ENCODE results near the gene SAMD11. TPM values are rescaled to one million over a fixed set of nuclear protein-coding genes. Genes with fewer than 3 reads are reported as not detected.

Gene SAMD11
- total and polyA plus RNA-seq, 5 donors from 2014 or later: 0.14 to 0.31 TPM; not detected in 3

DNA sequence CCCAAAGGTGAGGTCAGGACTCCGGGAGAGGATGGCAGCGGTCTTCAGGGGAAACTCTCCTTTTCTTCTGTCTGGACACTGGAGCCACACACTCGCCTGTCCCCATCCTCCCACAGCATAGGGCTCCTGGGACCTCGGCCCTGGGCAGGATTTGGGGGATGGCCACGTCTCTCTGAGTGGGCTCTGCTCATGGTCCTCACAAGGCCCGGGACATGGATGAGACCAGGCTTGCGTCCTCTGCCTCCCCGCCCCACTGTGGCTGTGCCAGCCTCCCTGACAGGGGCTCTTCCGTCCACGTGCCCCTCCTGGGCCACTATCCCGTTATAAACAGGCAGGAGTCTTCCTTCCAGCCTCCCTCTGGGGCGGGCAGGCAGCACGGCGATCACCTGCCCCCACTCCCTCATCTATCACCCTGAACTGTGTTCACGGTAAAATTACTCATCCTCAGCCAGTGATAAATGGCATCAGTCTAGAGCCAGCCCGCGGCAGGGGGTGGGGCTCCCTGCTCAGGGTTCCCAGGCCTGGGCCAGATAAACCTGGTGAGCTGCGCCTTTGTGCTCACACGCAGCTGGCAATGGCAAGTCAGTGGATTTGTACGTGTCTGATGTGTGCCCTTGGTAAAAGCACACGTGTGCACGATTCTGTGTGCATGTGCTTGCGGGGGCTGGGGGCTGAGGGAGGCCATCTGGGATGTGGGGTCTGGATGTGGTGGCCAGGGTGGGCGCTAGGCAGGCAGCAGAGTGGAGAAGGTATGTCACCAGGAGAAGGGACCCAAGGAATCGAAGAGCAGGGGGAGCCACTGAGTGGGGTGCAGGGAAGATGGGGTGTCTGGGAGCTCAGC, 12.6 kb upstream of the SAMD11 start:
- peak overlapping the region in 1 of 4 donors; percentile 50 for H3K4me3 Mint-ChIP-seq
- no peak overlapping the region for H3K27ac ChIP-seq (ENCODE audit: insufficient read depth, low read length, poor library complexity, severe bottlenecking)
- H3K9me3 ChIP-seq (ENCODE audit: control insufficient read depth in 2 of 2, low read length in 2 of 2): no peaks in the 10 kb centered on the region
- H3K36me3 ChIP-seq (ENCODE audit: control insufficient read depth, insufficient read depth, low read length): no peaks in the 10 kb centered on the region
- H3K9me3 Mint-ChIP-seq: peaks cover 0 to 2% (median 0%) of the 10 kb centered on the region in 7 donors
- DNase-seq (no peak), ATAC-seq (ENCODE audit: low read depth in 2 of 2) (no peak)
- peaks cover 1% of the 10 kb centered on the region for H3K27me3 ChIP-seq (ENCODE audit: control insufficient read depth, insufficient read depth, low read length)
- H3K27me3 Mint-ChIP-seq: peaks cover 40% of the 10 kb centered on the region
- no peak overlapping the region for H3K4me3 ChIP-seq (ENCODE audit: low read depth, low read length)
- no peaks in the 10 kb centered on the region for H3K36me3 Mint-ChIP-seq
- H3K4me1 ChIP-seq (ENCODE audit: control insufficient read depth, insufficient read depth, low read length, poor library complexity, severe bottlenecking): no peaks in the 10 kb centered on the region
- peaks cover 0 to 4% (median 0%) of the 10 kb centered on the region in 4 donors for H3K4me1 Mint-ChIP-seq
- no peak overlapping the region for H3K27ac Mint-ChIP-seq

DNA sequence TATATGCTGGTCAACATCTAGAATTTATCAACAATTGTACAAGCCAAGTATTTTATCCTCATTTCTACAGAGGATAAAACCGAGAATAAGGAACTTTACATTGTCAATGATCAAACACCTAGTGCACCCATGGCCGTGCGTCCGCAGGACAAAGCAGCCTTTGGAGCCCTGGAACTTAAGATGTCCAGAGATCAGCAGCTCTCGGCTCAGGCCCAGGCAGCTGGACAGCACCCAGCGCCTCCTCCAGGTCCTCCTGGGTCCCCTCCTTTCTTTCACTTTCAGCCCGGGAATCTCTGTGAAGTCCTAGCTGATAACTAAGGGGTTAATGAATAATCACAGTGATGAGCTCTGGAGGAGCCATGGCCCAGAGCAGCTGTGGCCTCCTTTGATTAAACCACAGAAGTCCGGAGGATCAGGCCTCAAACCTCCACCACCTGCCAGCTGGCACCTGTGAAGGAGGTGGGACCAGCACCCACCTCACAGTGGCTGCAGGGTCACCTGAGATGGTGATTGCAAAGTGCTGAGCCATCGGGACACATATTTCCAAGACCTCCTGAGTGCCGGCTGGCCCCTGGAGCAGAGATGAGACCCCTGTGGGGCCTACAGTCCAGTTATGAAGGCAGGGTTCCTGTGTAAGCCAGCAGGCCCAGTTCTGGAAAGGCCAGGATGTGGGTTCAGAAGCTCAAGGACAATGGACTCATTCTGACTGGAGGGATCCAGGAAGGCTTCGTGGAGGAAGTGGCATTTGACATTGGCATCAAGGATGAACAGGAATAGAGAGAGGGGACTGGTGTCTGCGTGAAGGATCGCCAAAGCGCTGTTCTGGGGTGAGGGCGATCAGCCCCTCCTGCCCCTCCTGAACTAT, 11.6 kb upstream of the SAMD11 start:
- no peaks in the 10 kb centered on the region for H3K27me3 ChIP-seq (ENCODE audit: control insufficient read depth, insufficient read depth, low read length)
- peaks cover 0 to 4% (median 0%) of the 10 kb centered on the region in 4 donors for H3K4me1 Mint-ChIP-seq
- H3K27ac Mint-ChIP-seq: no peak overlapping the region
- no peaks in the 10 kb centered on the region for H3K9me3 ChIP-seq (ENCODE audit: control insufficient read depth in 2 of 2, low read length in 2 of 2)
- no peaks in the 10 kb centered on the region for H3K36me3 ChIP-seq (ENCODE audit: control insufficient read depth, insufficient read depth, low read length)
- no peak overlapping the region for H3K4me3 ChIP-seq (ENCODE audit: low read depth, low read length)
- no peaks in the 10 kb centered on the region for H3K36me3 Mint-ChIP-seq
- ATAC-seq (ENCODE audit: low read depth in 2 of 2) (no peak), DNase-seq (no peak)
- peaks cover 0 to 2% (median 0%) of the 10 kb centered on the region in 7 donors for H3K9me3 Mint-ChIP-seq
- H3K4me1 ChIP-seq (ENCODE audit: control insufficient read depth, insufficient read depth, low read length, poor library complexity, severe bottlenecking): no peaks in the 10 kb centered on the region
- H3K27ac ChIP-seq (ENCODE audit: insufficient read depth, low read length, poor library complexity, severe bottlenecking): no peak overlapping the region
- H3K27me3 Mint-ChIP-seq: peaks cover 32% of the 10 kb centered on the region
- H3K4me3 Mint-ChIP-seq: no peak overlapping the region

DNA sequence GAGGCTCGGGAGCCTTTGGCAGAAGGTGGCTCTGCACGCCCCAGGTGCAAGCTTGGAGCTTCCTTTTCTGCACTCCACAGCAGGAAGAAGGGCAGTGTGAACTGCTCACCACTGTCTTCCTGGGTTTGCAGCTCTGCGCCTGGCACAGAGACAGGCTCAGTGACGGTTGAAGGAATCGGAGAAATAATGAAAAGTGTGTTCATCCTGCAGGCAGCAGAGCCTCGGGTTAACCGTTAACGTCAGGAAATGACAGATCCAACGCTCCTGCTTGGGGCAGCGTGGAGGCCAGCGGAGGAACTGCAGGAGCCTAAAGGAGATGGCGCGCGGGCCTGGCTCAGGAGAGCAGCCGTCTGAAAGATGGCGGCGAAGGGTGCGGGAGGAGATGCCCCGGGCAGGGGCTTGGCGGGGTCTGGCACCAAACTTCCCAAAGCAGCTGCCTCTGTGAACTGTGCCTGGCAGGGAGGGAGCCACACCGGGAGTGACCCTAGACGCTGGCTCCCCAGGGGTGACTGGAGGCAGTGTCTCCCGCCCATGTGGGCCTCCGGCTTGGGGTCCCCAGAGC, 10.9 kb upstream of the SAMD11 start:
- Histone ChIP-seq H3K36me3 (ENCODE audit: control insufficient read depth, insufficient read depth, low read length) (no peaks in the 10 kb centered on the region), H3K27ac (ENCODE audit: insufficient read depth, low read length, poor library complexity, severe bottlenecking) (no peak overlapping the region), H3K9me3 (ENCODE audit: control insufficient read depth in 2 of 2, low read length in 2 of 2) (no peaks in the 10 kb centered on the region), H3K27me3 (ENCODE audit: control insufficient read depth, insufficient read depth, low read length) (no peaks in the 10 kb centered on the region), H3K4me1 (ENCODE audit: control insufficient read depth, insufficient read depth, low read length, poor library complexity, severe bottlenecking) (no peaks in the 10 kb centered on the region), H3K4me3 (ENCODE audit: low read depth, low read length) (no peak overlapping the region)
- no peak for DNase-seq
- Mint-ChIP-seq H3K4me3 (no peak overlapping the region), H3K27ac (no peak overlapping the region), H3K27me3 (peaks cover 32% of the 10 kb centered on the region), H3K9me3 (peaks cover 0 to 2% (median 0%) of the 10 kb centered on the region in 7 donors), H3K4me1 (peaks cover 0 to 4% (median 0%) of the 10 kb centered on the region in 4 donors), H3K36me3 (no peaks in the 10 kb centered on the region)
- ATAC-seq (ENCODE audit: low read depth in 2 of 2): peak in 1 of 2 donors; percentile 16

DNA sequence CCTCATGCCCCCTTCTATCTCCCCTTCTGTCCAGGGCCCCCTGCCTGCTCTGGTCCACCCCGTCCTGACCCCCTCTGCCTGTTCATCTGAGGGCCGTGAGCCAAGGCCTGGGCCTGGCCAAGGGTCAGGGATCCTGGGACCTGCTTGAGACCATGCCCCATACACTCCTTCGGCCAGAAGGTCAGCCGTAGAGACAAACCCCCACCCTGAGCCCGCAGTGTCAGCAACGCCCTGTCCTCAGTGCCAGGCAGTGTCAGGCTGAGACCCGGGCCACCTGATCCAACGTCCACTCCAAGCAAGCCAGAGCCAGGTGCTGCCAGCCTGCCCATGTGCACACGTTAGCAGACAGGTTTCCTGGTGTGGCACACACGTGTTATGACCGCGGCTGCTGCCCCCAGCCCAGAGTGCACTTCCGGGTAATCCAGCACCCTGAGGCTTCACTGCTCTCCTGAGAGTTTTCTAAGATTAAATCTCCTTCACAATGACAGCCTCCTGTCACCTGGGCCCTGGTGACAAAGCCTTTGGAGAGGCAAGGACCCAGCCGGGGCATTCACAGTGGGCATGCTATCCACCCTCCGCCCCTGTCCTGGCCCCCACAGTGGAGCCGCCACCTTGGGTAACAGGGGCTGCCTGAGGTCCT, 10.1 kb upstream of the SAMD11 start:
- ATAC-seq (ENCODE audit: low read depth in 2 of 2): no peak
- DNase-seq: no peak
- H3K27me3 Mint-ChIP-seq: peaks cover 30% of the 10 kb centered on the region
- no peak overlapping the region for H3K27ac Mint-ChIP-seq
- H3K9me3 Mint-ChIP-seq: no peaks in the 10 kb centered on the region
- H3K4me3 ChIP-seq (ENCODE audit: low read depth, low read length): no peak overlapping the region
- H3K9me3 ChIP-seq (ENCODE audit: control insufficient read depth in 2 of 2, low read length in 2 of 2): no peaks in the 10 kb centered on the region
- H3K4me1 ChIP-seq (ENCODE audit: control insufficient read depth, insufficient read depth, low read length, poor library complexity, severe bottlenecking): no peaks in the 10 kb centered on the region
- no peak overlapping the region for H3K4me3 Mint-ChIP-seq
- H3K27ac ChIP-seq (ENCODE audit: insufficient read depth, low read length, poor library complexity, severe bottlenecking): no peak overlapping the region
- H3K36me3 Mint-ChIP-seq: no peaks in the 10 kb centered on the region
- H3K27me3 ChIP-seq (ENCODE audit: control insufficient read depth, insufficient read depth, low read length): no peaks in the 10 kb centered on the region
- H3K36me3 ChIP-seq (ENCODE audit: control insufficient read depth, insufficient read depth, low read length): no peaks in the 10 kb centered on the region
- H3K4me1 Mint-ChIP-seq: peaks cover 0 to 4% (median 0%) of the 10 kb centered on the region in 4 donors

DNA sequence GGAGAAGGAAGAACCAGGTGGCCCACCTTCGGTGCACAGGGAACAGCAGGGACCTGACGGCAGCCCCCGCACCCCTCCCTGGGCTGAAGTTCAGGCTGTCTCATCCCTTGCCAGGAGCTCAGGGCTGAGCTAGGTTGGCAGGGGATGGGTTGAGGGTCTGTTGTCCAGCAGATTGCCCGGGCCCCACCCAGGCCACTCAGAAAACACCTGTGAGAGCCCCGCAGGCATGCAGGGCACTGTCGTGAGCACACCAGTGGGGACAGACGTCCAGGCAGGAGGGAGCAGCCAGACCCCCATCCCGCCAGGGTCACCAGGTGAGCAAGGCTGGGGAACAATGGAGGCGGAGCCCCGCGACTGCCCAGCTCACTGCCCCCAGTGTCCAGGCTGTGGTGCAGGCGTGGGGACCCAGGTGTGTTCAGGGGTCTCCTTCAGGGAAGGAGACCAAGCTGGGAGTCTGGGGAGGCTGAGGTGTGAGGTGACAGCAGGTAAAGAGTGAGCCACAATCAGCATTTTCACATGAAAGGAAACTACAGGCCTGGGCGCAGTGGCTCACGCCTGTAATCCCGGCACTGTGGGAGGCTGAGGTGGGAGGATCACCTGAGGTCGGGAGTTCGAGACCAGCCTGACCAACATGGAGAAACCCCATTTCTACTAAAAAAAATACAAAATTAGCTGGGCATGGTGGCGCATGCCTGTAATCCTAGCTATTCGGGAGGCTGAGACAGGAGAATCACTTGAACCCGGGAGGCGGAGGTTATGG, 9.4 kb upstream of the SAMD11 start:
- H3K27ac ChIP-seq (ENCODE audit: insufficient read depth, low read length, poor library complexity, severe bottlenecking): no peak overlapping the region
- no peaks in the 10 kb centered on the region for H3K36me3 Mint-ChIP-seq
- H3K4me1 Mint-ChIP-seq: peaks cover 0 to 4% (median 0%) of the 10 kb centered on the region in 4 donors
- no peak overlapping the region for H3K4me3 ChIP-seq (ENCODE audit: low read depth, low read length)
- H3K27me3 ChIP-seq (ENCODE audit: control insufficient read depth, insufficient read depth, low read length): no peaks in the 10 kb centered on the region
- H3K27ac Mint-ChIP-seq: no peak overlapping the region
- H3K4me1 ChIP-seq (ENCODE audit: control insufficient read depth, insufficient read depth, low read length, poor library complexity, severe bottlenecking): no peaks in the 10 kb centered on the region
- DNase-seq (no peak), ATAC-seq (ENCODE audit: low read depth in 2 of 2) (no peak)
- no peaks in the 10 kb centered on the region for H3K9me3 ChIP-seq (ENCODE audit: control insufficient read depth in 2 of 2, low read length in 2 of 2)
- H3K27me3 Mint-ChIP-seq: peaks cover 33% of the 10 kb centered on the region
- no peaks in the 10 kb centered on the region for H3K36me3 ChIP-seq (ENCODE audit: control insufficient read depth, insufficient read depth, low read length)
- H3K9me3 Mint-ChIP-seq: no peaks in the 10 kb centered on the region
- H3K4me3 Mint-ChIP-seq: no peak overlapping the region

DNA sequence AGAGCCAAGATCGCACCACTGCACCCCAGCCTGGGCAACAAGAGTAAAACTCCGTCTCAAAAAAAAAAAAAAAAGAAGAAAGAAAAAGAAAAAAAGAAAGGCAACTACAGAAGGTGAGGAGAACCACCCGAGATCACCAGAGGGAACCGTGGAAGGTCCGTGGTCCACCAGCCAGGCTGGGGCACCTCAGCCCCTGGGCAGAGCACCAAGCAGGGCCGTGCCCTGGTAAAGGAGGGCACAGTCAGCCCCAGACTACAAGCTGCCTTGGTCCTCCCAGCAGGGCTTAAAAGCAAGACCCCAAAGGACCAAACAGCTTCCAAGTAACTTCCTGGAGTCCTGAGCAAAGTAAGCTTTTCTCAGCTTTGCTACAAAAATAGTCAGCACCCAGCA, 8.8 kb upstream of the SAMD11 start:
- Mint-ChIP-seq H3K27ac (no peak overlapping the region), H3K4me3 (no peak overlapping the region), H3K27me3 (peaks cover 33% of the 10 kb centered on the region), H3K4me1 (peaks cover 0 to 4% (median 0%) of the 10 kb centered on the region in 4 donors), H3K9me3 (no peaks in the 10 kb centered on the region), H3K36me3 (no peaks in the 10 kb centered on the region)
- H3K4me3 ChIP-seq (ENCODE audit: low read depth, low read length): no peak overlapping the region
- H3K27ac ChIP-seq (ENCODE audit: insufficient read depth, low read length, poor library complexity, severe bottlenecking): no peak overlapping the region
- no peaks in the 10 kb centered on the region for H3K36me3 ChIP-seq (ENCODE audit: control insufficient read depth, insufficient read depth, low read length)
- H3K27me3 ChIP-seq (ENCODE audit: control insufficient read depth, insufficient read depth, low read length): no peaks in the 10 kb centered on the region
- DNase-seq (no peak), ATAC-seq (ENCODE audit: low read depth in 2 of 2) (no peak)
- no peaks in the 10 kb centered on the region for H3K9me3 ChIP-seq (ENCODE audit: control insufficient read depth in 2 of 2, low read length in 2 of 2)
- no peaks in the 10 kb centered on the region for H3K4me1 ChIP-seq (ENCODE audit: control insufficient read depth, insufficient read depth, low read length, poor library complexity, severe bottlenecking)
